A549 (cell line): ENCODE data around the gene GIMAP5. TPM values are rescaled to one million over a fixed set of nuclear protein-coding genes. Genes with fewer than 3 reads are reported as not detected.
A peak's percentile ranks its signal among the peaks of the same experiment; 100 is the strongest.

Source experiments
- ATAC-seq, 2 experiments: fragments of 200-7000 bp in 1 of 2; fragments of >200 bp in 1 of 2; cut with Nextera tagmentation in 1 of 2; cut with Tn5 transposase in 1 of 2; 3 replicates each; pipeline versions ENCODE4 v1.8.0 to v1.9.1; 2018 to 2020; ENCODE audit warnings: mild to moderate bottlenecking in 1 of 2, moderate library complexity in 1 of 2
- CTCF ChIA-PET: fragments of 300-600 bp; sonication (Branson Sonifier 250); formaldehyde crosslinking; extraction: SDS; loops from one replicate; lab custom pipeline; 2021; ENCODE audit warnings: antibody characterized with exemption, inconsistent platforms; lab: Yijun Ruan, JAX
- POLR2A ChIA-PET: fragments of 350-600 bp; formaldehyde crosslinking; extraction: SDS; loops from one replicate; lab custom pipeline; 2021; ENCODE audit warnings: antibody characterized with exemption, inconsistent platforms; lab: Yijun Ruan, JAX
- DNase-seq, 2 experiments: peaks; one replicate each; pipeline versions ENCODE4 v3.0.0 to v3.0.0-alpha.2; 2011 to 2016; ENCODE audit warnings: low read depth in 1 of 2, low spot score in 1 of 2
- FAIRE-seq: peaks from 2 replicates; lab custom pipeline; 2011; peaks lifted over from hg19 to GRCh38; lab: Jason Lieb, UNC
- H3K27ac ChIP-seq, 2 experiments: fragments of >200 bp; sonication (Bioruptor Twin); formaldehyde crosslinking; 3 replicates each; pipeline ENCODE4 v1.5.1; 2016 to 2017
- H3K4me1 ChIP-seq: fragments of >200 bp; sonication (Bioruptor Twin); formaldehyde crosslinking; 3 replicates; pipeline ENCODE4 v1.6.1; 2016
- H3K4me2 ChIP-seq: fragments of >200 bp; sonication (Bioruptor Twin); formaldehyde crosslinking; 3 replicates; pipeline ENCODE4 v1.6.1; 2016
- H3K4me3 ChIP-seq: fragments of >200 bp; sonication (Bioruptor Twin); formaldehyde crosslinking; 3 replicates; pipeline ENCODE4 v1.5.1; 2016
- H3K9me3 ChIP-seq: fragments of >200 bp; sonication (Bioruptor Twin); formaldehyde crosslinking; 3 replicates; pipeline ENCODE4 v1.6.1; 2016
- BHLHE40 ChIP-seq: IDR thresholded peaks from 2 replicates; pipeline ENCODE4 v1.6.1; 2012; ENCODE audit warnings: low read depth, low read length, inconsistent platforms
- ELK1 ChIP-seq: fragments of 150-350 bp; IDR thresholded peaks from 2 replicates; pipeline ENCODE4 v1.6.1; 2014; ENCODE audit warnings: low read depth, mild to moderate bottlenecking, low read length
- EP300 ChIP-seq, 2 experiments: fragments of >200 bp; sonication (Bioruptor Twin); formaldehyde crosslinking; IDR thresholded peaks; 2 replicates in 1 of 2; 3 replicates in 1 of 2; pipeline ENCODE4 v1.6.1; 2016 to 2017
- FOXS1 ChIP-seq: fragments of 250-450 bp; sonication (Bioruptor Pico); IDR thresholded peaks from 2 replicates; pipeline ENCODE4 v1.5.0; 2020; ENCODE audit warnings: mild to moderate bottlenecking, moderate library complexity
- HES2 ChIP-seq: fragments of >200 bp; sonication (Bioruptor Twin); formaldehyde crosslinking; IDR thresholded peaks from 2 replicates; pipeline ENCODE4 v1.6.1; 2016
- HOXA7 ChIP-seq: fragments of 250-450 bp; sonication (Bioruptor Pico); IDR thresholded peaks from 2 replicates; pipeline ENCODE4 v1.5.0; 2020; ENCODE audit warnings: mild to moderate bottlenecking, moderate library complexity
- JUN ChIP-seq, 2 experiments: fragments of >200 bp; sonication (Bioruptor Twin); formaldehyde crosslinking; IDR thresholded peaks; 2 replicates in 1 of 2; 3 replicates in 1 of 2; pipeline ENCODE4 v1.6.1; 2016 to 2017
- KDM5A ChIP-seq: fragments of 200-600 bp; sonication (generic); IDR thresholded peaks from 2 replicates; pipeline ENCODE4 v1.6.1; 2016; ENCODE audit warnings: antibody characterized with exemption, mild to moderate bottlenecking
- NFE2L2 ChIP-seq: fragments of 150-350 bp; conservative IDR thresholded peaks from 2 replicates; pipeline ENCODE4 v1.6.1; 2014; ENCODE audit warnings: low read length
- NR3C1 ChIP-seq: fragments of >200 bp; sonication (Bioruptor Twin); formaldehyde crosslinking; IDR thresholded peaks from 3 replicates; pipeline ENCODE4 v1.6.1; 2017
- PHF8 ChIP-seq: fragments of 200-600 bp; sonication (generic); IDR thresholded peaks from 2 replicates; pipeline ENCODE4 v1.6.1; 2016; ENCODE audit warnings: low read depth, mild to moderate bottlenecking, antibody characterized with exemption, moderate library complexity, borderline replicate concordance
- POLR2A ChIP-seq: IDR thresholded peaks from 2 replicates; pipeline ENCODE4 v1.6.1; 2012; ENCODE audit warnings: mild to moderate bottlenecking, low read length
- RAD21 ChIP-seq, 2 experiments: fragments of >200 bp in 1 of 2; sonication (Bioruptor Twin) in 1 of 2; formaldehyde crosslinking in 1 of 2; IDR thresholded peaks in 1 of 2; conservative IDR thresholded peaks in 1 of 2; 2 replicates in 1 of 2; 3 replicates in 1 of 2; pipeline ENCODE4 v1.6.1; 2012 to 2018; ENCODE audit warnings: inconsistent platforms in 1 of 2
- RARB ChIP-seq: fragments of 250-450 bp; sonication (Bioruptor Pico); IDR thresholded peaks from 2 replicates; pipeline ENCODE4 v1.8.0; 2021; ENCODE audit warnings: mild to moderate bottlenecking, moderate library complexity
- REST ChIP-seq: fragments of 200-600 bp; sonication (generic); IDR thresholded peaks from 2 replicates; pipeline ENCODE4 v1.6.1; 2016; ENCODE audit warnings: antibody characterized with exemption, mild to moderate bottlenecking, moderate library complexity
- TP53 ChIP-seq: fragments of 250-450 bp; sonication (Bioruptor Pico); IDR thresholded peaks from 2 replicates; pipeline ENCODE4 v1.5.0; 2021; ENCODE audit warnings: mild to moderate bottlenecking, moderate library complexity
- ZSCAN20 ChIP-seq: fragments of 250-450 bp; sonication (Bioruptor Pico); IDR thresholded peaks from 2 replicates; pipeline ENCODE4 v1.8.0; 2022; ENCODE audit warnings: mild to moderate bottlenecking, moderate library complexity
- WGBS: methylation state at CpG from one replicate; pipeline ENCODE4 v1.1.6; 2017; ENCODE audit errors: missing lambda C conversion rate; 5-methylcytosine and 5-hydroxymethylcytosine counted together
- polyA plus RNA-seq, 4 experiments: library from polyadenylated mRNA; depleted of rRNA in 3 of 4; stranded (reverse); fragments of >200 nt; fragmentation: RNase III in 1 of 4; extraction: RNeasy Plus Mini Kit Qiagen cat#74134 plus additional on column Dnase treatment in 1 of 4; gene quantifications; 2 replicates in 3 of 4; 3 replicates in 1 of 4; pipeline ENCODE4 v1.2.3, GENCODE V29; 2011 to 2017
- TF ChIP-seq, protein P1 (sequence below): fragments of 450-650 bp; IDR thresholded peaks from 2 replicates; pipeline ENCODE4 v1.6.1; 2014; ENCODE audit warnings: antibody characterized with exemption

GIMAP5 gene
- polyA plus RNA-seq, 2 of the 4 experiments (the other 2 are of a cell fraction), result not detected

DNA sequence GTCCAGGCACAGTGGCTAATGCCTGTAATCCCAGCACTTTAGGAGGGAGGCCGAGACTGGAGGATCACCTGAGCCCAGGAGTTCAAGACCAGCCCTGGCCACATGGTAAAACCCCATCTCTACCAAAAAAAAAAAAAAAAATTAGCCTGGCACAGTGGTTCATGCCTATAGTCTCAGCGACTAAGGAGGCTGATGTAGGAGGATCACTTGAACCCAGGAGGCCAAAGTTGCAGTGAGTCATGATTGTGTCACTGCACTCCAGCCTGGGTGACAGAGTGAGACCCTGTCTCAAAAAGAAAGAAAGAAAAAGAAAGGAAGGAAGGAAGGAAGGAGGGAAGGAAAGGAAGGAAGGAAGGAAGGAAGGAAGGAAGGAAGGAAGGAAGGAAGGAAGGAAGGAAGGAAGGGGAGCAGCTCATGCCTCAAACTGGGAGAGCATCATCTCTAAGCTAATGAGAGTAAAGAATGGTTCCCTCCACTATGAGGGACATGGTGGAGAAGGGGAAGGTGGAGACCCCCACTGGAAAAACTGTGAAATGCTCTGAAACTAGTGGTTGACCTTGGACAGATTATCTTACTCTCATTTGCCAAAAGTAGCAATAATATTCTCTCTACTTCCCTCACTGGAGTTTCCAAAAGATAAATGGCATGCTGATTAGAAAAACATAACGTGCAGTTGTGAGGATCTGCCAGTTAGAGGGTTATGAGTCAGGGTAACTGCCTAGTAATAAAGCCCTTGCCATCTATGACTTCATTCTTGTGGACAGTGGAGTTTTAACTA lies 16.8 kb downstream of the GIMAP5 start:
- 2% methylated on average over 3 of the region's 3 CpGs for WGBS

DNA sequence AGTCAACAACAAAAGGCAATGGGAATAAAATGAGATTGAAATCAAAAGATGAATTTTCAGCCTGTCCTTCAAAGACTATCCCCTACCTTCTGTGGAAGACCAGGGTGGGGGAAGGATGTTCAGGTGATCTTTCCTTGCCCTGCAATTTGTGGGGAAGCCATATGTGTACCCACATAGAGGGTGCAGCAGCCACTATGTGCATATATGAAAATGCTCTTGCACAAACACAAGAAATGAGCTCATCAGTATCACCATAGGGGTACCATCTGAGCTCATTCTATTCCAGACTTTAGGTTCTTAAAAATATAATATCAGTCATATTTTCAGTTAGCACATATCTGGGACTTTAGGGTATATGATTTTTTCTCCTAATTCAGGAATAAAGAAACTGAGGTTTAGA lies 17.7 kb downstream of the GIMAP5 start:
- no peak for DNase-seq
- ATAC-seq, result no peak
- no peak for FAIRE-seq
- Histone ChIP-seq H3K9me3 (no peaks in the 10 kb centered on the region), H3K27ac (no peak overlapping the region), H3K4me1 (no peaks in the 10 kb centered on the region), H3K4me2 (no peak overlapping the region), H3K4me3 (no peak overlapping the region)
- no peak for TF ChIP-seq RAD21 (conservative IDR thresholded peaks at IDR 0.05 in 1 of 2, IDR thresholded peaks at IDR 0.05 in 1 of 2)
- TF ChIP-seq EP300 (IDR thresholded peaks at IDR 0.05), result no peak
- TF ChIP-seq NR3C1, result no peak
- TF ChIP-seq HES2, result no peak
- TF ChIP-seq BHLHE40, result no peak
- TF ChIP-seq NFE2L2, result no peak
- CTCF ChIA-PET, result no interaction called here
- POLR2A ChIA-PET, result no interaction called here

More for the DNA sequence above, 16.8 kb downstream of the GIMAP5 start:
- ChIA-PET CTCF (no interaction called here), POLR2A (no interaction called here)
- Histone ChIP-seq H3K4me3 (no peak overlapping the region), H3K4me1 (no peaks in the 10 kb centered on the region), H3K27ac (no peak overlapping the region), H3K4me2 (no peak overlapping the region), H3K9me3 (no peaks in the 10 kb centered on the region)
- FAIRE-seq (no peak), DNase-seq (no peak), ATAC-seq (peak in 1 of 2 experiments; percentile 60; a peak in 2 of 6 replicates)
- no peak for TF ChIP-seq FOXS1 (CRISPR knock-in tag)
- peak in 1 of 2 experiments; percentile 27; a peak in 1 of 5 replicates for TF ChIP-seq RAD21 (conservative IDR thresholded peaks at IDR 0.05 in 1 of 2, IDR thresholded peaks at IDR 0.05 in 1 of 2)

DNA sequence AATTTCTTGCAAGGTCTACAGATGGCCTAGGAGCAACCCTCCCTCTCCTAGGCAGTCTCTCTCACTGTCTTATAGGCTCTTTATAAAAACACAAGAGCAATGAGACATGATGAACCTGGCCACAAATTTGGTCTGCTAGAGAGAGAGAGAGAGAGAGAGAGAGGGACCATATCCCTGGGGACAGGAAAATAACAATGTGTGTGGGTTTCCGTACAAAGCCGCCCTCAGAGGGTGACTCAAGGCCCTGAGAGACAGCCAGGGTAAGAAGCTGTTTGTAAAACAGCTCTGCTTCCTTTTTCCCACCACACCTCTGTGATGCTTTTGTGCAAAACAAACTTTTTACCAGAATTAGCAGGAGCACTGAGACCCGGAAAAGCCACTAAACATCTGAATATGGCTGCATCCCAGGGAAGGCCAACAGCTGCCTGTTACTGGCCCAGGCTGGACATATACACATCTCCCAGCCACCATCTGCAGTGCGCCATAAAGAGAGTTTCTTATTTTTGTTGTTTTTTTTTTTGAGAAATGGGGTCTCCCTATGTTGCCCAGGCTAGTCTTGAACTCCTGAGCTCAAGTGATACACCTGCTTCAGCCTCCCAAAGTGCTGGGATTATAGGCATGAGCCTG lies 18.4 kb downstream of the GIMAP5 start:
- no peak for FAIRE-seq
- ATAC-seq, result no peak
- no peak for TF ChIP-seq REST
- no peak for TF ChIP-seq POLR2A
- TF ChIP-seq, all 56 proteins: peak for 0
- Histone ChIP-seq H3K4me1 (no peaks in the 10 kb centered on the region), H3K9me3 (no peaks in the 10 kb centered on the region), H3K4me3 (no peak overlapping the region), H3K4me2 (no peak overlapping the region), H3K27ac (no peak overlapping the region)
- ChIA-PET CTCF (no interaction called here), POLR2A (no interaction called here)
- 33% methylated on average over 4 of the region's 4 CpGs for WGBS
- no peak for DNase-seq

DNA sequence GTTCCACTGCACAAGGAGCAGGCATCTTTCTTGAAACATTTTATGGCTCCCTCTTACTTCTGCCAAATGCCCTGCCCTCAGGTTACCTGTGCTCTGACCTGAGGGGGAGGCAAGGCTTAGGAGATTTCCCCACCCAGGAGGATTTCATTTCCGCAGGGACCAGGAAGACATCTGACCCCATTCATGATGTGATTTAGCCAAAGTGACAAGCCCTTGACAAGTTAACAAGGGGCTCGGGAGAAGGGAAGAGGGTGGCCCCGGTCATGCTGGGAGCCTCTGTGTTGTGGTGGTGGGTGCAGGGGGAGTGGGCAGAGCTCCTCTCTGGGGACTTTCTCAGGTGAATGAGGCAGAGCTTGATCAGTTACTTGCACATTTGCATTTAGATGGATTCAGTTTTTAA lies 18.9 kb downstream of the GIMAP5 start:
- FAIRE-seq (no peak), DNase-seq (no peak), ATAC-seq (no peak)
- ChIA-PET CTCF (no interaction called here), POLR2A (no interaction called here)
- Histone ChIP-seq H3K4me1 (no peaks in the 10 kb centered on the region), H3K9me3 (no peaks in the 10 kb centered on the region), H3K4me3 (no peak overlapping the region), H3K4me2 (no peak overlapping the region), H3K27ac (no peak overlapping the region)
- TF ChIP-seq JUN (IDR thresholded peaks at IDR 0.05) (no peak), HOXA7 (CRISPR knock-in tag) (no peak), EP300 (IDR thresholded peaks at IDR 0.05) (no peak), ZSCAN20 (CRISPR knock-in tag) (no peak), ELK1 (no peak), TP53 (CRISPR knock-in tag) (no peak), RARB (CRISPR knock-in tag) (no peak), FOXS1 (CRISPR knock-in tag) (no peak), KDM5A (no peak), PHF8 (no peak), POLR2A (no peak), REST (no peak)
- TF ChIP-seq, protein P1, sequence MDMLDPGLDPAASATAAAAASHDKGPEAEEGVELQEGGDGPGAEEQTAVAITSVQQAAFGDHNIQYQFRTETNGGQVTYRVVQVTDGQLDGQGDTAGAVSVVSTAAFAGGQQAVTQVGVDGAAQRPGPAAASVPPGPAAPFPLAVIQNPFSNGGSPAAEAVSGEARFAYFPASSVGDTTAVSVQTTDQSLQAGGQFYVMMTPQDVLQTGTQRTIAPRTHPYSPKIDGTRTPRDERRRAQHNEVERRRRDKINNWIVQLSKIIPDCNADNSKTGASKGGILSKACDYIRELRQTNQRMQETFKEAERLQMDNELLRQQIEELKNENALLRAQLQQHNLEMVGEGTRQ, result no peak
- WGBS, result 44% methylated on average over 3 of the region's 3 CpGs
